ENCODE results near the gene CHMP2A. TPM values are rescaled to one million over a fixed set of nuclear protein-coding genes. Genes with fewer than 3 reads are reported as not detected.
"Not testable (repeated sequence)": the region's sequence is repeated elsewhere in the genome, so short reads cannot be mapped to it uniquely, and the experiment has no call there.

Gene CHMP2A
- total RNA-seq, 1 donor from 2014 or later, result 132 TPM

GRCh38 chr19:58582985-58583384 lies 28.1 kb upstream of the CHMP2A start:
- no peak overlapping the region for H3K27ac Mint-ChIP-seq (ENCODE audit: unreplicated experiment)

GRCh38 chr19:58581227-58582141 lies 26.6 kb upstream of the CHMP2A start:
- DNase-seq (ENCODE audit: extremely low spot score, unreplicated experiment), result peak; percentile 88
- TF ChIP-seq CTCF (IDR thresholded peaks at IDR 0.05), result peak; percentile 72
- H3K4me1 Mint-ChIP-seq (ENCODE audit: unreplicated experiment), result peaks cover 5% of the 10 kb centered on the region
- H3K9me3 Mint-ChIP-seq (ENCODE audit: unreplicated experiment), result no peaks in the 10 kb centered on the region
- no peak overlapping the region for H3K4me3 Mint-ChIP-seq (ENCODE audit: unreplicated experiment)
- H3K27me3 Mint-ChIP-seq (ENCODE audit: unreplicated experiment), result no peaks in the 10 kb centered on the region
- H3K27ac Mint-ChIP-seq (ENCODE audit: unreplicated experiment), result peak overlapping the region; percentile 56
- peaks cover 14% of the 10 kb centered on the region for H3K36me3 Mint-ChIP-seq (ENCODE audit: unreplicated experiment)

More at GRCh38 chr19:58582985-58583384, 28.1 kb upstream of the CHMP2A start:
- no peak overlapping the region for H3K4me3 Mint-ChIP-seq (ENCODE audit: unreplicated experiment)
- DNase-seq (ENCODE audit: extremely low spot score, unreplicated experiment), result no peak
- H3K36me3 Mint-ChIP-seq (ENCODE audit: unreplicated experiment), result peaks cover 14% of the 10 kb centered on the region
- no peaks in the 10 kb centered on the region for H3K27me3 Mint-ChIP-seq (ENCODE audit: unreplicated experiment)
- TF ChIP-seq CTCF (IDR thresholded peaks at IDR 0.05), result no peak
- no peaks in the 10 kb centered on the region for H3K9me3 Mint-ChIP-seq (ENCODE audit: unreplicated experiment)
- H3K4me1 Mint-ChIP-seq (ENCODE audit: unreplicated experiment), result peaks cover 5% of the 10 kb centered on the region

GRCh38 chr19:58579473-58580142 lies 24.7 kb upstream of the CHMP2A start:
- peak overlapping the region; percentile 58 for H3K27ac Mint-ChIP-seq (ENCODE audit: unreplicated experiment)
- H3K4me1 Mint-ChIP-seq (ENCODE audit: unreplicated experiment), result peaks cover 11% of the 10 kb centered on the region
- TF ChIP-seq CTCF (IDR thresholded peaks at IDR 0.05), result no peak
- no peaks in the 10 kb centered on the region for H3K9me3 Mint-ChIP-seq (ENCODE audit: unreplicated experiment)
- peaks cover 14% of the 10 kb centered on the region for H3K36me3 Mint-ChIP-seq (ENCODE audit: unreplicated experiment)
- DNase-seq (ENCODE audit: extremely low spot score, unreplicated experiment), result peak; percentile 71
- H3K27me3 Mint-ChIP-seq (ENCODE audit: unreplicated experiment), result no peaks in the 10 kb centered on the region
- no peak overlapping the region for H3K4me3 Mint-ChIP-seq (ENCODE audit: unreplicated experiment)

- Mint-ChIP-seq H3K27me3 (ENCODE audit: unreplicated experiment) (no peaks in the 10 kb centered on the region), H3K9me3 (ENCODE audit: unreplicated experiment) (no peaks in the 10 kb centered on the region), H3K27ac (ENCODE audit: unreplicated experiment) (no peak overlapping the region), H3K36me3 (ENCODE audit: unreplicated experiment) (peaks cover 13% of the 10 kb centered on the region), H3K4me1 (ENCODE audit: unreplicated experiment) (peaks cover 23% of the 10 kb centered on the region), H3K4me3 (ENCODE audit: unreplicated experiment) (no peak overlapping the region)
- no peak for TF ChIP-seq CTCF (IDR thresholded peaks at IDR 0.05)
- peak; percentile 66 for DNase-seq (ENCODE audit: extremely low spot score, unreplicated experiment)
Measured at GRCh38 chr19:58578012-58578925, 23.4 kb upstream of the CHMP2A start.

GRCh38 chr19:58577581-58577980 lies 22.7 kb upstream of the CHMP2A start:
- H3K9me3 Mint-ChIP-seq (ENCODE audit: unreplicated experiment); H3K27me3 Mint-ChIP-seq (ENCODE audit: unreplicated experiment); H3K4me3 Mint-ChIP-seq (ENCODE audit: unreplicated experiment); H3K36me3 Mint-ChIP-seq (ENCODE audit: unreplicated experiment): not testable (repeated sequence)
- DNase-seq (ENCODE audit: extremely low spot score, unreplicated experiment), result peak; percentile 51
- Mint-ChIP-seq H3K27ac (ENCODE audit: unreplicated experiment) (peak overlapping the region; percentile 41), H3K4me1 (ENCODE audit: unreplicated experiment) (peaks cover 24% of the 10 kb centered on the region)

Data from osteocyte (in vitro differentiated cells).